Measurements from ENCODE around the gene ANKRD33B. TPM values are rescaled to one million over a fixed set of nuclear protein-coding genes. Genes with fewer than 3 reads are reported as not detected.
A peak's percentile ranks its signal among the peaks of the same experiment; 100 is the strongest.

Gene ANKRD33B
- total and polyA plus RNA-seq, 2 experiments from 2014 or later = 0.71 to 1.5 TPM

- TF ChIP-seq EZH2phosphoT487 (IDR thresholded peaks at IDR 0.05; ENCODE audit: insufficient read depth, low read depth) = no peak
Measured at GRCh38 chr5:10579536-10580521, 16.0 kb downstream of the ANKRD33B start.

GRCh38 chr5:10580531-10581423 lies 16.9 kb downstream of the ANKRD33B start:
- peaks cover 10% of the 10 kb centered on the region for H3K4me1 ChIP-seq (ENCODE audit: insufficient read depth)
- H3K4me3 ChIP-seq = no peak overlapping the region
- in situ Hi-C loops (cut with MboI) = no loop called here

More at GRCh38 chr5:10579536-10580521, 16.0 kb downstream of the ANKRD33B start:
- H3K9me3 ChIP-seq (ENCODE audit: low read depth) = no peaks in the 10 kb centered on the region
- H3K79me2 ChIP-seq (ENCODE audit: insufficient read depth) = no peaks in the 10 kb centered on the region
- no peaks in the 10 kb centered on the region for H3F3A ChIP-seq (ENCODE audit: insufficient read depth)
- no peak overlapping the region for H2AFZ ChIP-seq
- no peaks in the 10 kb centered on the region for H3K27me3 ChIP-seq (replicated peaks; ENCODE audit: insufficient read depth)
- no peaks in the 10 kb centered on the region for H3K36me3 ChIP-seq (ENCODE audit: low read depth)
- in situ Hi-C loops (cut with MboI) = no loop called here
- H3K4me3 ChIP-seq = no peak overlapping the region
- no peak overlapping the region for H3K9ac ChIP-seq
- no peak overlapping the region for H3K4me2 ChIP-seq (ENCODE audit: unreplicated experiment)
- H3K9me2 ChIP-seq (ENCODE audit: insufficient read depth) = no peaks in the 10 kb centered on the region
- WGBS, 2 experiments (ENCODE audit: low coverage in 1 of 2, low lambda C conversion rate in 2 of 2, missing lambda C conversion rate in 2 of 2) = 84 to 86% methylated on average over 8 of the region's 8 CpGs
- H4K20me1 ChIP-seq (ENCODE audit: insufficient read depth) = no peaks in the 10 kb centered on the region; the same call in 1 of the 2 replicates
- no peak for DNase-seq
- peaks cover 10% of the 10 kb centered on the region for H3K4me1 ChIP-seq (ENCODE audit: insufficient read depth)
- H3K27ac ChIP-seq = no peak overlapping the region

GRCh38 chr5:10581424-10581748 lies 17.5 kb downstream of the ANKRD33B start:
- no peaks in the 10 kb centered on the region for H3K9me3 ChIP-seq (ENCODE audit: low read depth)
- no peak overlapping the region for H3K27ac ChIP-seq
- H3F3A ChIP-seq (ENCODE audit: insufficient read depth) = no peaks in the 10 kb centered on the region
- 92 to 96% methylated on average over 2 of the region's 2 CpGs for WGBS, 2 experiments (ENCODE audit: low coverage in 1 of 2, low lambda C conversion rate in 2 of 2, missing lambda C conversion rate in 2 of 2)
- H3K4me3 ChIP-seq = no peak overlapping the region
- no peak overlapping the region for H3K9ac ChIP-seq
- no peaks in the 10 kb centered on the region for H3K79me2 ChIP-seq (ENCODE audit: insufficient read depth)
- no peak overlapping the region for H2AFZ ChIP-seq
- no peak for TF ChIP-seq EZH2 (IDR thresholded peaks at IDR 0.05; ENCODE audit: insufficient read depth, poor library complexity, severe bottlenecking)
- no peaks in the 10 kb centered on the region for H3K27me3 ChIP-seq (replicated peaks; ENCODE audit: insufficient read depth)
- DNase-seq = no peak
- H3K4me2 ChIP-seq (ENCODE audit: unreplicated experiment) = no peak overlapping the region
- H4K20me1 ChIP-seq (ENCODE audit: insufficient read depth) = no peaks in the 10 kb centered on the region; the same call in 1 of the 2 replicates
- H3K9me2 ChIP-seq (ENCODE audit: insufficient read depth) = no peaks in the 10 kb centered on the region
- peaks cover 10% of the 10 kb centered on the region for H3K4me1 ChIP-seq (ENCODE audit: insufficient read depth)
- H3K36me3 ChIP-seq (ENCODE audit: low read depth) = no peaks in the 10 kb centered on the region
- in situ Hi-C loops (cut with MboI) = no loop called here

More at GRCh38 chr5:10580531-10581423, 16.9 kb downstream of the ANKRD33B start:
- no peak overlapping the region for H3K4me2 ChIP-seq (ENCODE audit: unreplicated experiment)
- DNase-seq = no peak
- no peaks in the 10 kb centered on the region for H3K27me3 ChIP-seq (replicated peaks; ENCODE audit: insufficient read depth)
- H3F3A ChIP-seq (ENCODE audit: insufficient read depth) = no peaks in the 10 kb centered on the region
- H4K20me1 ChIP-seq (ENCODE audit: insufficient read depth) = no peaks in the 10 kb centered on the region; the same call in 1 of the 2 replicates
- H3K79me2 ChIP-seq (ENCODE audit: insufficient read depth) = no peaks in the 10 kb centered on the region
- TF ChIP-seq EZH2phosphoT487 (IDR thresholded peaks at IDR 0.05; ENCODE audit: insufficient read depth, low read depth) (no peak), EZH2 (IDR thresholded peaks at IDR 0.05; ENCODE audit: insufficient read depth, poor library complexity, severe bottlenecking) (no peak)
- H3K36me3 ChIP-seq (ENCODE audit: low read depth) = no peaks in the 10 kb centered on the region
- no peak overlapping the region for H2AFZ ChIP-seq
- H3K9me2 ChIP-seq (ENCODE audit: insufficient read depth) = no peaks in the 10 kb centered on the region
- no peaks in the 10 kb centered on the region for H3K9me3 ChIP-seq (ENCODE audit: low read depth)
- no peak overlapping the region for H3K27ac ChIP-seq
- H3K9ac ChIP-seq = no peak overlapping the region
- WGBS, 2 experiments (ENCODE audit: low coverage in 1 of 2, low lambda C conversion rate in 2 of 2, missing lambda C conversion rate in 2 of 2) = 67 to 72% methylated on average over 9 of the region's 9 CpGs

- in situ Hi-C loops (cut with MboI) = no loop called here
- 40 to 45% methylated on average over 7 of the region's 7 CpGs for WGBS, 2 experiments (ENCODE audit: low coverage in 1 of 2, low lambda C conversion rate in 2 of 2, missing lambda C conversion rate in 2 of 2)
- TF ChIP-seq EZH2 (IDR thresholded peaks at IDR 0.05; ENCODE audit: insufficient read depth, poor library complexity, severe bottlenecking) = no peak
- no peak for TF ChIP-seq EZH2phosphoT487 (IDR thresholded peaks at IDR 0.05; ENCODE audit: insufficient read depth, low read depth)
- H3K9me3 ChIP-seq (ENCODE audit: low read depth) = no peaks in the 10 kb centered on the region
- H3K4me2 ChIP-seq (ENCODE audit: unreplicated experiment) = no peak overlapping the region
- H3K4me3 ChIP-seq = no peak overlapping the region
- no peaks in the 10 kb centered on the region for H3K9me2 ChIP-seq (ENCODE audit: insufficient read depth)
- no peaks in the 10 kb centered on the region for H3K27me3 ChIP-seq (replicated peaks; ENCODE audit: insufficient read depth)
- H3K36me3 ChIP-seq (ENCODE audit: low read depth) = no peaks in the 10 kb centered on the region
- DNase-seq = peak; percentile 29
- H3K9ac ChIP-seq = no peak overlapping the region
- H2AFZ ChIP-seq = no peak overlapping the region
- no peaks in the 10 kb centered on the region for H3K79me2 ChIP-seq (ENCODE audit: insufficient read depth)
- H4K20me1 ChIP-seq (ENCODE audit: insufficient read depth) = no peaks in the 10 kb centered on the region; the same call in 1 of the 2 replicates
- H3K4me1 ChIP-seq (ENCODE audit: insufficient read depth) = peaks cover 10% of the 10 kb centered on the region
- no peaks in the 10 kb centered on the region for H3F3A ChIP-seq (ENCODE audit: insufficient read depth)
- H3K27ac ChIP-seq = no peak overlapping the region
Measured at GRCh38 chr5:10581867-10582511, 18.1 kb downstream of the ANKRD33B start.
